Epithelial cell of esophagus (primary cell): Measurements from ENCODE around the gene CDH13.

Experiments used
- DNase-seq: peaks from one replicate; pipeline ENCODE4 v3.0.0; 2010; ENCODE audit warnings: low read depth
- H3K4me3 ChIP-seq: 2 replicates; pipeline ENCODE4 v1.5.1; 2011; ENCODE audit warnings: mild to moderate bottlenecking, low read length, control low read depth
- CTCF ChIP-seq: IDR thresholded peaks from 2 replicates; pipeline ENCODE4 v1.5.1; 2011; ENCODE audit warnings: low read depth, mild to moderate bottlenecking, low read length, control low read depth, inconsistent platforms; ENCODE audit not compliant: insufficient read depth; ENCODE audit errors: missing control alignments

Gene CDH13

GRCh38 chr16:83040174-83040573 is 413.4 kb downstream of the CDH13 start:
- no peak for TF ChIP-seq CTCF
- H3K4me3 ChIP-seq, result no peak overlapping the region
- peak; percentile 68 for DNase-seq

GRCh38 chr16:83044589-83044988 is 417.8 kb downstream of the CDH13 start:
- DNase-seq, result no peak
- H3K4me3 ChIP-seq, result no peak overlapping the region
- no peak for TF ChIP-seq CTCF

- no peak overlapping the region for H3K4me3 ChIP-seq
- TF ChIP-seq CTCF, result no peak
- no peak for DNase-seq
Observed at GRCh38 chr16:83045790-83046189, 419.0 kb downstream of the CDH13 start.

- no peak for DNase-seq
- TF ChIP-seq CTCF, result no peak
- H3K4me3 ChIP-seq, result no peak overlapping the region
Observed at GRCh38 chr16:83046664-83047063, 419.9 kb downstream of the CDH13 start.

- no peak for DNase-seq
- no peak overlapping the region for H3K4me3 ChIP-seq
- TF ChIP-seq CTCF, result no peak
Observed at GRCh38 chr16:83051451-83051850, 424.7 kb downstream of the CDH13 start.

- DNase-seq, result peak; percentile 49
- no peak for TF ChIP-seq CTCF
Observed at GRCh38 chr16:83054283-83054682, 427.5 kb downstream of the CDH13 start.

GRCh38 chr16:83058376-83058775 is 431.6 kb downstream of the CDH13 start:
- no peak overlapping the region for H3K4me3 ChIP-seq
- no peak for TF ChIP-seq CTCF
- no peak for DNase-seq

More at GRCh38 chr16:83054283-83054682, 427.5 kb downstream of the CDH13 start:
- no peak overlapping the region for H3K4me3 ChIP-seq
